Measurements from ENCODE around the gene SPEN.
"Not testable (repeated sequence)": the region's sequence is repeated elsewhere in the genome, so short reads cannot be mapped to it uniquely, and the experiment has no call there.

Gene SPEN, protein sequence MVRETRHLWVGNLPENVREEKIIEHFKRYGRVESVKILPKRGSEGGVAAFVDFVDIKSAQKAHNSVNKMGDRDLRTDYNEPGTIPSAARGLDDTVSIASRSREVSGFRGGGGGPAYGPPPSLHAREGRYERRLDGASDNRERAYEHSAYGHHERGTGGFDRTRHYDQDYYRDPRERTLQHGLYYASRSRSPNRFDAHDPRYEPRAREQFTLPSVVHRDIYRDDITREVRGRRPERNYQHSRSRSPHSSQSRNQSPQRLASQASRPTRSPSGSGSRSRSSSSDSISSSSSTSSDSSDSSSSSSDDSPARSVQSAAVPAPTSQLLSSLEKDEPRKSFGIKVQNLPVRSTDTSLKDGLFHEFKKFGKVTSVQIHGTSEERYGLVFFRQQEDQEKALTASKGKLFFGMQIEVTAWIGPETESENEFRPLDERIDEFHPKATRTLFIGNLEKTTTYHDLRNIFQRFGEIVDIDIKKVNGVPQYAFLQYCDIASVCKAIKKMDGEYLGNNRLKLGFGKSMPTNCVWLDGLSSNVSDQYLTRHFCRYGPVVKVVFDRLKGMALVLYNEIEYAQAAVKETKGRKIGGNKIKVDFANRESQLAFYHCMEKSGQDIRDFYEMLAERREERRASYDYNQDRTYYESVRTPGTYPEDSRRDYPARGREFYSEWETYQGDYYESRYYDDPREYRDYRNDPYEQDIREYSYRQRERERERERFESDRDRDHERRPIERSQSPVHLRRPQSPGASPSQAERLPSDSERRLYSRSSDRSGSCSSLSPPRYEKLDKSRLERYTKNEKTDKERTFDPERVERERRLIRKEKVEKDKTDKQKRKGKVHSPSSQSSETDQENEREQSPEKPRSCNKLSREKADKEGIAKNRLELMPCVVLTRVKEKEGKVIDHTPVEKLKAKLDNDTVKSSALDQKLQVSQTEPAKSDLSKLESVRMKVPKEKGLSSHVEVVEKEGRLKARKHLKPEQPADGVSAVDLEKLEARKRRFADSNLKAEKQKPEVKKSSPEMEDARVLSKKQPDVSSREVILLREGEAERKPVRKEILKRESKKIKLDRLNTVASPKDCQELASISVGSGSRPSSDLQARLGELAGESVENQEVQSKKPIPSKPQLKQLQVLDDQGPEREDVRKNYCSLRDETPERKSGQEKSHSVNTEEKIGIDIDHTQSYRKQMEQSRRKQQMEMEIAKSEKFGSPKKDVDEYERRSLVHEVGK (N-terminal part only)
- 78.6 to 161 (median 118) reads per million in 3 experiments for total RNA-seq

DNA sequence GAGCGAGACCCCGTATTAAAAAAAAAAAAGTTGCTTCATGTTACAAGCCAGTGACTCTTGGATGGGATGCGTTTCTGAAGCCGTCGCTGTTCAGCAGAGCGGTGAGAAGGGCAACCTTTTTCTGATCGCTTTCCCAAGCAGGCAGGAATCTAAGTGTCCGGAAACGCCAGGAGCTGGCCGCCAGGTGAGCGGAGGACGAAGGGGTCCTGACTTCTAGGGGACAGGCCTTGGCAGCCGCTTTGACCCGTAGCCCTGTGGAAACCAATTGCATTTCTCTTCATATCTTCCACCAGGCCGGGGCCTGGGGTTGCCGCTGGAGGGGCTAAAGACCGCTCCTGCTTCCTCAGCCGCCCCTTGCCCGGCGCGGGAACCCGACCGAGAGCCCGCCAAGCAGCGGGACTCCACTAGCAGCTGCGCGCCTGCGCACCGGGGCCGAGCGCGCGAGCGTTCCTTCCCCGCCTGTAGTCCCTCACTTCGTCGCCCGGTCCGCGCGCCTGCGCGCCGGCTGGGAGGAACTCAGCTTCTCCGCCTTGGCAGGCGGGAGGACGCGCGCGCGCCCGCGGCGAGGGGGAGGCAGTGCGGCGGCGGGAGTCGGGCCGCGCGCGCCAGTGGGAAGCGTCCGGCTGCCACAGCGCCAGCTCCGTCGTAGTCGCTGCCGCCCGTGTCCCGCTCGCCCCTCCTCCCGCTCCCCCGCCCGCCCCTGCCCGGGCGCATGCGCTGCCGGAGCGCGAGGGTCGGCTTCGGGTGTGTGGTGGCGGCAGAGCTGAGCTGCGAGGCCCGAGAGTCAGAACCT lies at the start of gene SPEN:
Gene SPEN, plus strand, starts transcription at position 608 of the 793 bp plus-strand sequence. CDS start 361 bp downstream, outside the sequence.
- peak; percentile 99 for DNase-seq

GRCh38 chr1:15799004-15799867 lies 48.3 kb upstream of the SPEN start:
- no peak for DNase-seq

GRCh38 chr1:15799928-15800835 lies 47.3 kb upstream of the SPEN start:
- DNase-seq = no peak

- no peak for DNase-seq
These were observed 45.1 kb upstream of the SPEN start for GRCh38 chr1:15802234-15802965.

DNA sequence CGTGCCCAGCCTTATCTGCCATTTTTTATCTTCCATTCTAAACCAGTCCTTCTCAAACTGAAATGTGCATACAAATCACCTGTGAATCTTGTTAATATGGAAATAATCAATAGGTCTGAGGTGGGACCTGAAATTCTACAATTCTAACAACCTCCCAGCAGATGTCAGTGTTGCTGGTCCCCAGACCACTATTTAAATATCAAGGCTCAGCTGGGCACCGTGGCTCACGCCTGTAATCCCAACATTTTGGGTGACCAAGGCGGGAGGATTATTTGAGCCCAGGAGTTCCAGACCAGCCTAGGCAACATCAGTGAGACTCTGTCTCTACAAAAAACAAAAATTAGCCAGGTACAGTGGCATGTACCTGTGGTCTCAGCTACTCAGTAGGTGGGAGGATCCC lies 44.1 kb upstream of the SPEN start:
- no peak for DNase-seq

- no peak for DNase-seq
These were observed 43.4 kb upstream of the SPEN start for GRCh38 chr1:15804060-15804459.

- no peak for DNase-seq
These were observed 40.4 kb upstream of the SPEN start for GRCh38 chr1:15807121-15807520.

GRCh38 chr1:15807549-15807948 lies 40.0 kb upstream of the SPEN start, which contains the start of gene UQCRHL:
Gene UQCRHL, minus strand, starts transcription at chr1:15807649. Its CDS starts 0 bp downstream, at chr1:15807649.
- DNase-seq = not testable (repeated sequence)

GRCh38 chr1:15808955-15809354 lies 38.6 kb upstream of the SPEN start:
- no peak for DNase-seq

DNA sequence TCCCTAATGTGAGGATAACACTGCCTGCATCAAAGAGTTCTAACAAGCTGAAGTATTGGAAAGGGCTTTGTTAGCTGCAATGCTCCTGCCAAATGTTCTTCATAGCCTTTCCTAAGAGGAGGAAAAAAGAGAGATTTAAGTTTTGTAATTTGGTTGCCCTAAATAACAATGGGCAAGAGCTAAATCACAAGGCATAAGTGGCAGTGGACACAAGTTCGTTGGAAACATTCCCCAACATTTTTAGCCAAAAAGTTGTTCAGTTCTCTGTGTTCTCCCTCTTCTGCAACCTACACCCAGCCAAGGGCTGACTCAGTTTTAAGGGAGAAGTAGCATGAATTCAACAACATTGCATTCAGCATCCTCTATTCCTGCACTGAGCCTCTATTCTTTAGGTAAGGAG lies 37.4 kb upstream of the SPEN start:
- DNase-seq = no peak

DNA sequence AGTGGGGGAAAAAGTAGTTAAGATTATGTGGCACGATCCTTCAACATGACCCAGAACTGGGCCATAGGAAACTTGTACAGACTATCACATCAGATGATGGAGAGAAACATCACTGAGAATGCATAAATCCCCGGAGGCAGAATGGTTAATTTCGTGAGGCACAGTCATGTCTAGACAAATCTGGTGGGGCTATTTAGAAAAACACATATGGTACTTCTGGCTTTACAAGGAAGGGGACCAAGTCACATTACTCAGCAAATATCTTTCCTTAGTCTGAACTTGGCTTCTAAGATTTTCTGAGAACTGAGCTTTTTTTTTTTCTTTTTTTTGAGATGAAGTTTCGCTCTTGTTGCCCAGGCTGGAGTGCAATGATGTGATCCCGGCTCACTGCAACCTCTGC lies 30.8 kb upstream of the SPEN start:
- no peak for DNase-seq

GRCh38 chr1:15820478-15820877 lies 27.0 kb upstream of the SPEN start:
- no peak for DNase-seq

DNA sequence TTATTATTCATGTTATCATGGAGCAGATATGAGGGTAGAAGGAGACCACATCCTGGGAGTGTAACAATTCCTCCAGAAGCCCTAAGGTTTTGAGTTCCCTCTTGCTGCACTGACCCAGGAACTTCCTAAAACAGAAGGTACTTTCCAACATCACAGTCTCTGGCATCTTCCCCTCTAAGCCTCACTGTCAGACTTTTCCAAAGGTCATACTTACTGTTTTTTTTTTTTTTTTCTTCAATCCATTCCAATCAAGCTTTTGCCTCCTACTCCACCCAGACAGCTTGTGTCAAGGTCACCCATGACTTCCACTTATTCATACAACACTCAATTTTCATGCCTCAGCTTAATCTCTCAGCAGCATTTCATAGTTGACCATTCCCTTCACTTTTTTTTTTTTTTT lies 21.7 kb upstream of the SPEN start:
- no peak for DNase-seq

- no peak for DNase-seq
These were observed 20.5 kb upstream of the SPEN start for GRCh38 chr1:15826810-15827507.

DNA sequence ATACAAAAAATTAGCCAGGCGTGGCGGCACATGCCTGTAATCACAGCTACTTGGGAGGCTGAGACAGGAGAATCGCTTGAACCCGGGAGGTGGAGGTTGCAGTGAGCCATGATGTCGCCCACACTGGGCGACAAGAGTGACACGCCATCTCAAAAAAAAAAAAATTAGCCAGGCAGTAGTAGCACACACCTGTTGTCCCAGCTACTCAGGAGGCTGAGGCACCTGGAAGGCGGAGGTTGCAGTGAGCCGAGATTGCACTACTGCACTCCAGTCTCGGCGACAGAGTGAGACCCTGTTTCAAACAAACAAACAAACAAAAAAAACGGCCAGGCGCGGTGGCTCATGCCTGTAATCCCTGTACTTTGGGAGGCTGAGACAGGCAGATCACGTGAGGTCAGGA lies 19.9 kb upstream of the SPEN start:
- not testable (repeated sequence) for DNase-seq

DNA sequence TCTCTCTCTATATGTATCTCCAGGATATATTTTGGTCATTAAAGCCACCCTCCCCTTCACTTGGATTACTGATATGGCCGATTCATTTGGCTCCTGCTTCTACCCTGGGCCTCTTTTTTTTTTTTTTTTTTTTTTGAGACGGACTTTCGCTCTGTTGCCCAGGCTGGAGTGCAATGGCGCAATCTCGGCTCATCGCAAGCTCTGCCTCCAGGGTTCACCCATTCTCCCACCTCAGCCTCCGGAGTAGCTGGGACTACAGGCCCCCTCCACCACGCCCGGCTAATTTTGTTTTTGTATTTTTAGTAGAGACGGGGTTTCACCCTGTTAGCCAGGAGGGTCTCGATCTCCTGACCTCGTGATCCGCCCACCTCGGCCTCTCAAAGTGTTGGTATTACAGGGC lies 18.6 kb upstream of the SPEN start:
- DNase-seq = not testable (repeated sequence)

GRCh38 chr1:15830258-15830657 lies 17.2 kb upstream of the SPEN start:
- DNase-seq = no peak

DNA sequence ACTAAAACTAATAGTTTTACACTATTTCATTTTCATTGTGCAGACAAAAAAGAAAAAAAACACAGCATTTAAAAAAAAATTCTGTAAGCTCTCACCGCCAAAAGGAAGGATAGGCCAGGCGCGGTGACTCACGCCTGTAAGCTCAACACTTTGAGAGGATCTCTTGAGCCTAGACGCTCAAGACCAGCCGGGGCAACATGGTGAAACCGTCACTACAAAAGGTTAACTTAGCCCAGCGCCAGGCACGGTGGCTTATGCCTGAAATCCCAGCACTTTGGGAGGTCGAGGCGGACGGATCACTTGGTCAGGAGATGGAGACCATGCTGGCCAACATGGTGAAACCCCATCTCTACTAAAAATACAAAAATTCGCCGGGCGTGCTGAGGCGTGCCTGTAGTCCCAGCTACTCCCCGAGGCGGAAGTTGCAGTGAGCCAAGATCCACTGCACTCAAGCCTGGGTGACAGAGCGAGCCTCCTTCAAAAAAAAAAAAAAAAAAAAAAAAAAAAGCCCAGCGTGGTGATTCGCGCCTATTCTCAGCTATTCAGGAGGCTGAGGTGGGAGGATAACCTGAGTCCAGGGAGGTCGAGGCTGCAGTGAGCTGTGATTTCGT lies 14.3 kb upstream of the SPEN start:
- DNase-seq = peak; percentile 60
